GM18498 (cell line): ENCODE measurements around the gene ACSF2.

ENCODE experiments used
- ATAC-seq: cut with Tn5 transposase; IDR thresholded peaks from one replicate; pipeline ENCODE4 v1.9.1; 2021; ENCODE audit warnings: mild to moderate bottlenecking, moderate library complexity; ENCODE audit not compliant: unreplicated experiment

ACSF2 gene

DNA sequence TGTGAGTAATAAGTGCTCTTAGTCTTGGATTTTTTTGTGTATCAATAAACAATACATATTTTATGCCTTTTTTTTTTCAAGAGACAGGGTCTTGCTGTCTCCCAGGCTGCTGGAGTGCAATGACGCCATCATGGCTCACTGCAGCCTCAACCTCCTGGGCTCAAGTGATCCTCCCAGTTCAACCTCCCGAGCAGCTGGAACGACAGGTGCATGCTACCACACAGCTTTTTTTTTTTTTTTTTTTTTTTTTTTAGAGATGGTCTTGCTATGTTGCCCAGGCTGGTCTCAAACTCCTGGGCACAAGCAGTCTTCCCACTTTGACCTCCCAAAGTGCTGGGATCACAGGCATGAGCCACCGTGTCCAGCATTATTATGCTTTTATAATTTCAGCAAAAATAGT, 13.0 kb downstream of the ACSF2 start:
- ATAC-seq = no peak

DNA sequence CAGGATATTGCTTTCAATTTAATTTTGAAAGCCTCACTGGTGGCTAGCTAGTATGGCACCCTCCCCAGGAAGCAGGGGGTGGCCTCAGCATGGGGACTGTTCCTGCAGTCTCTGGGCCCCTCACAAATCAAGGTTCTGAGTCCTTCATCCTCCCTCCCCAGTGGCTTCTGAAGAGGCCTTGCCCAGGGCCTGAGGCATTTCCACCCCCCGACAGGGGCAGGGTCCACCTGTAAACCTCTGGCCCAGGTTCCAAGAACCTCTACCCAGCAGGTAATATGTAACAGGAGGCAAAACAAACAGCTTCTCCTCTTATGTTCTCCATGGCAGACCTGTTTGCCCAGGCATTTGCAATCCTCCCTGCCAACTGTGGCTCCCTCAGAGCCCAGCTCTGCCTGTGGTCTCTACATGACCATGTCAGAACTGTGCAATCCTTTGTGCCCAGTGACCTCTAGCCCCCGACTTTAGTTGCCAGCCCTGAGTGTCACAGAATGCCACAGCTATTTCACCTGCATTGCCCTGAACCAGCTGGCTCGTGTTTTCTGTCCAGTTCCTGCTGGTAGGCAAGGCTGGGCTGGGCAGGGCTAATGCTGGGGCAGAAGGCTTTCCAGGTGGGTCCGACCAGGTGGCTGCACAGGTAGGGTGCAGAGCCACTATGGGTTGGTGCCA, 14.3 kb downstream of the ACSF2 start:
- no peak for ATAC-seq

DNA sequence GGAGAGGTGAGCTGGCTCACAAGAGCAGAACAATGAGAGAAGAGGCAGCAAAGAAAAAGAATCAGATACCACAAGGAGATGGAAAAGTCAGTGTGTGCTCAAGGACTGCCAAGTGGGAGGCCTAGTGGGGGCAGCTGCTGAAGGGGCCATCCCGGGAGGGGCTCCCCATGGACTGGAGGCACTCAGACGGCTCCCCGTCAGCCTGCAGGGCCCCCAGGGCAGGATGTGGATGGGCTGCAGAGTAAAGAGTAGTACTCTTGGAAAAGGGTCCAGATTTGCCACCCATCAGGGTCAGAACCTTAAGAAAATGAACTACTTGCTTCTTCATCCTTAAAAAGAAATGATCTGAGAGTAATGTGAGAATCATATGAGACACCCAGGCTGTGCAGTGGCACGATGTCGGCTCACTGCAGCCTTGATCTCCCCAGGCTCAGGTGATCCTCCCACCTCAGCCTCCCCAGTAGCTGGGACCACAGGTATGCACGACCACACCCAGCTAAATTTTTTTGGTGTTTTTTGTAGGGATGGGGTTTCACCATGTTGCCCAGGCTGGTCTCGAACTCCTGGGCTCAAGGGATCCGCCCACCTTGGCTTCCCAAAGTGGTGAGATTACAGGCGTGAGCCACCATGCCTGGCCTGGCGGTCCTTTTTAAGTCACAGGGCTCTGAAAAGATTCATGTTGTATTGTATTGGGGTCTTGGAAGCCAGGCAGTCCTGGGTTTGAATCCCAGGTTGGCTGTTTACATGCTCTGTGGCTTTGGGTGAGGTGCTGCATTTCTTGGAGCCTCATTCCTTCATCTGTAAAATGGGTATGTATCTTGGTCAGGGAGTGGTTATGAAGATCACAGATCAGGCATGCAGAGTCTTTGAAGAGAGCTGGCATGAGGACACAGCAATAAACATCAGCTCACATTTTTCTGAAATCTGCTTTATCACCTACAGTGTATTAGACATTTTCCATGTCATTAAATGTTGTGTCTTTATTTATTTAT, 15.1 kb downstream of the ACSF2 start:
- no peak for ATAC-seq

DNA sequence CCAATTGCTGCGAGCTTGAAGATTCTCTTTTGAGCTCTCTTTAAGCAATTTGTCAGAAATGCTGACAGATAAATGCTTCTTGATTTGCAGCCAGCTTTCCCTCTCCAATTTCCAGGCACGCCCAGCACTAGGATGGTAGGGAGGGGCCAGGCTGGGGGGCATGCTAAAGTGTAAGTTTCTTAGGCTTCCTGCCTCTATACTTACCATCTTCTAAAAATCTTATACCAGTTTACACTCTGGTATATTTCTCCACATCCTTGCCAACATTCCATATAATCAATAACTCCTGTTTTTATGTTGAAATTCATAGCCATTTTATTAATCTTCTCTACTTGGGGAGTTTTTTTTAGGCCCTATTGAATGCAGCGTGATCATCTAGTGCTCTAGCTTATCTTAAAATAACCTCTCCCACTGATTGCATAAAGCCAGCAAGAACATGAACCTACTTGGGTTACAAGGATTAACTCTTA, 17.5 kb downstream of the ACSF2 start:
- no peak for ATAC-seq

DNA sequence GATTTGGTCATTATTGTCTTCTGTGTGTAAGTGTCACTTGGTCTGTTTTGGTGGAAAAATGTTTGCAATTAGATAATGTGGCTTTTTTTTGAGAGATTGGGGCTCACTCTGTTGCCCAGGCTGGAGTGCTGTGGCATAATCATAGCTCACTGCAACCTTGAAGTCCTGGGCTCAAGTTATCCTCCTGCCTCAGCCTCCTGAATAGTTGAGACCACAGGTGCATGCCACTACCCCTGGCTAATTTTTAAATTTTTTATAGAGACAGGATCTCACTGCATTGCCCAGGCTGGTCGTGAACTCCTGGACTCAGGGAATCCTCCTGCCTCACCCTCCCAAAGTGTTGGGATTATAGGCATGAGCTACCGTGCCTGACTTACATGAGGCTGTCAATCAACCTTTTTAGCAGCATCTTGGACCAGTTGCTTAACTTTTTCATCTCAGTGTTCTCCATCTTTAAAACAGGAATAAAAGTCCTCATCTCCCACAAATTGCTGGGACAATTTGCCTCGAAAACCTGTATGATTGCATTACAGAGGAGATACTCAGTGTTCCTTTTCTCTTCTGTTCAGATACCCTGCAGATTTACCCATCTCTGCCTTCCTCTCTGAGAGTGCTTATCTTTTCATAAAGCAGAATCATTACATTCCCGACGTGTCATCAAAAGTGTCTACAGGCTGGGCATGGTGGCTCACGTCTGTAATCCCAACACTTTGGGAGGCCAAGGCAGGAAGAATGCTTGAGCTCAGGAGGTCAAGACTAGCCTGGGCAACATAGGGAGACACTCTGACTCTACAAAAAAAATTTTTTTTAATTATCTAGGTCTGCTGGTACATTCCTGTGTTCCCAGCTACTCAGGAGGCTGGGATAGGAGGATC, 19.1 kb downstream of the ACSF2 start:
- no peak for ATAC-seq

DNA sequence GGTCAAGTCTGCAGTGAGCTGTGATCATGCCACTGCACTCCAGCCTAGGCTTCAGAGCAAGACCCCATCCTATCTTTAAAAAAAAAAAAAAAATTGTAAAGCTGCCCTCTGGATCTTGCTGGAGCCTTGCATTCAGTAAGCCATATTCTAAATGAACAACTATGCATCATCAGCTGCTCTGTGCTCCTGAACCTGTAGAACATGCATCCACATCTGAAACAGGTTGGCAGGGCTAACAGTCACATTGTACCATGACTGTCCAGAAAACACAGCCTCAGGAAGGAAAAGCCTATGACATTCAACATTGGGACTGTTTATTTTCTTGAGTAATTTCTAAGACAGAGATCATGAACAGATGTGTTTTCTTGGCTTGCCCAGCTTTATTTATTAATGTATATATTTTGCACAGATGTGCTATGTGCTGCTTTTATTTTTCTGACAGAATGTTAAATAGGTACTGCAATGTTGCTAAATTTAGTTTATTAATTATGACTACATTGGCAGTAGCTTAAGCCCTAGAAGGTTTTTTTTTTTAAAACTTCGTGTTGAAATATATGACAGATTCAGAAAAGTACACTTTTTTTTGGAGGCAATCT, 19.8 kb downstream of the ACSF2 start:
- ATAC-seq = no peak

DNA sequence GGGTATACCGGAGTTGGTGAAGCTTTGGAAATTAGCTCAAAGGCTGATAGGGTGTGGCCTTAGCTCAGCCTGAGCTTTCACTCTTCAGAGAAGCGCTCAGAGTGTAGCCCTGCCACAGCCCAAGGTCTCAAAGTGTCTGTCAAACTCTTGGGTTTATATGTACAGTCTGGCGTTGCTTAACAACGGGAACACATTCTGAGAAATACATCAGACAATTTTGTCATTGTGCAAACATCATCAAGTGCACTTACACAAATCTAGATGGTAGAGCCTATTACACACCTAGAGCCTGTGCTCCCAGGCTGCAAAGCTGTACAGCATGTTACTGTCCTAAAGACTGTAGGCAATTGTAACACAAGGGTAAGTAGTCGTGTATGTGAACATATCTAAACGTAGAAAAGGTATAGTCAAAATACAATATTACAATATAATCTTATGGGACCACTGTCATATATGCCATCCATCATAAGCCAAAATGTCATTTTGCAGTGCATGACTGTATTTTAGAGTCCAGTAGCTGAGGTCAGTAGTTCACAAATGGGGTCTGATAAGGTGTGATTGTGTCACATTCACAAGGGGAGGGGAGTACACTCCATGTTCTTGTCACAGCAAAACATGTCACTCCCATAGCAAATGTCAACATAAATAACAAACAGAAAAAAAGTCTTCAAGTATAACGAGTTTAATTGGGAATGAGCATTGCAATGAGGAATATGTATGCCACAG, 22.0 kb downstream of the ACSF2 start:
- no peak for ATAC-seq

DNA sequence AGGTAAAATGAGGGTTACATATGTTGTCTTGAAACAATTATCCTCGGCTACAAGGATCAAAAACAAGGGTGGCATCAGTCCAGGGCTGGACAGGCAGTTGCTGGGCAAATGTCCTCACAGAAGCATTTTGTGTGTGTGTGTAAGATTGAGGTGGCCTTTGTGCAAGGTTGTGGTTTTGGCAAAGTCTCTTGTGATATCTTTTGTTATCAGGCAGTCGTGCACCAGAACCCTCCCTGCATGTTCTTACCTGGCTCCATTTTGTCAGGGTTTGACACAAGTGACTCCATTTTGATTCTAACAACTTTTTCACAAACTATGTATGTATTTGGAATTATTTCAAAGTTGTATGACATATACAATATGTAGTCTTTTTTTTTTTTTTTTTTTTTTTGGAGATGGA, 22.6 kb downstream of the ACSF2 start:
- no peak for ATAC-seq

DNA sequence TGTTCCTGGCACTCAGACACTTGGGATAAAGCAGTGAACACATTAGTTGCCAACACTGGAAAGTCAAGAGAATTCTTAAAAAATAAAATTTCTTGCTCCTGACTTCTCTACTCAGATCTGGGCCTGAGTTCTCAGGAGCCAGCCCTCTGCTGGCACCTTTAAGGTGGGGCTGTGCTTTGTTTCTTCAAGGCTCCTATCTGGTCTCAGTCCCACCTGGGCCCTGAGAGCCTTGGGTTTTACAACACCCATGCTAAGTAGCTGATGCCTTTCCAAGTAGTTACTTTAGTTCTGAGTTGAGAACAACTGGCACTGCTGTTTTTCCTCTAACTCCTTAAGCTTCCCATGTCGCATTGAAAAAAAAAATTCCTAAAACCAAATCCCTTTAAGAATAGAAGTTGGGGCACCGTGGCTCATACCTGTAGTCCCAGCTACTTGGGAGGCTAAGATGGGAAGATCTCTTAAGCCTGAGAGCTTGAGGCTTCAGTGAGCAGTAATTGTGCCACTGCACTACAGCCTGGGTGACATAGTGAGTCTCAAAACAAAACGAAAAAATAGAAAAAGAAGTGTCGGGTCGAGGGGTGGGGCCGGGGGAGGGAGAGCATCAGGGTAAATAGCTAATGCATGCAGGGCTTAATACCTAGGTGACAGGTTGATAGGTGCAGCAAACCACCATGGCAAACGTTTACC, 26.1 kb downstream of the ACSF2 start:
- ATAC-seq = no peak

DNA sequence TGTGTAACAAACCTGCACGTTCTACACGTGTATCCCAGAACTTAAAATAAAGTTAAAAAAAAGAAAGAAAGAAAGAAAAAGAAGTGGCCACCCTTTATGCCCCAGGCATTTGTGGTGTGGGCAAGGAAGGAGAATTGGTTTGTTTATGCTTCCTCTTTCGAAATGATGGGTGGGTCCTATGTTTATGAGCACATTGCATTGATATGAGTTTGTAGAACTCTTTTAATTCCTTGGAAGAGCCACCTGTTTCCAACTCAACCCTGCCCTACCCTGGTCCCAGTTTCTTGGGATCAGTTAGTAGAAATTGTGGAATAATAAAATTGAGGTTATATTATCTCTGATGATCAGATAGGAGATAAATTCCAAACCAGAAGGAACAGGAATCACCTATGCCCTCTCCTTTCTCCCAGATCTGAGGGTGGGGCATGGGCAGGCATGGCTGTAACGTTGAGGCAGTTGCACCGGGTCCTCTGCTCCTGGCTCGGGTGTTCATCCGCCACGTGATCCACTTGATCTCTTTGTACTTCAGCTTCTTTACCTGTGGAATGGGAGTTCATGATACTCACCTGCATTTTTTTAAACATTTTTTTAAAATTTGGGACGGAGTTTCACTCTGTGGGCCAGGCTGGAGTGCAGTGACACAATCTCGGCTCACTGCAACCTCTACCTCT, 26.7 kb downstream of the ACSF2 start:
- ATAC-seq = no peak

DNA sequence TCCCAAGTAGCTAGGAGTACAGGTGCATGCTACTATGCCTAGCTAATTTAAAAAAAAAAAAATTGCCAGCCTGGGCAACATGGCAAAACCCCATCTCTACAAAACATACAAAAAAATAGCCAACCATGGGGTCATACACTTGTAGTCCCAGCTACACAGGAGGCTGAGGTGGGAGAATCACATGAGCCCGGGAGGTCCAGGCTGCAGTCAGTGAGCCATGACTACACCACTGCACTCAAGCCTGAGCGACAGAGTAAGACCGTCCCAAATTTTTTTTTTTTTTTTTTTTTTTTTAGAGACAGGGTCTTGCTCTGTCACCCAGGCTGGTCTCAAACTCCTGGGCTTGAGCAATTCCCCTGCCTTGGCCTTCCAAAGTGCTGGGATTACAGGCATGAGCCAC, 27.9 kb downstream of the ACSF2 start:
- ATAC-seq = no peak

DNA sequence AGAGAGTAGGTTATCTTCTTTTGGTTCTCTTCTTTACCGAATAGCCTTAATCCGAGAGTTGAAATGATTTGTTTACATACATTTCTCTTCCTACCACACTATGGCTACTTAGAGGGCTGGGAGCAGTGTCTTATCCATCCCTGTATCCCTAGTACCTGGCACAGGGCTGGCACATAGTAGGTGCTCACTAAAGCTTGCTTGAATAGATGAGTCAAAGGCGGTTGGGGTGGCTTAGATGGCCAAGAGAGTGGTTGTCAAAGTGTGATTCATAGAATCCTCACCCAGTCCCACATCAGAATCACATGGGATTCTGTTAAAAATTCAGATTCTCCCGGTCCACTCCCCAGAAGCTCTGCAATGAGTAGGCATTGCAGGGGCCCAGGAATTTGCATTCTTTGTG, 31.6 kb downstream of the ACSF2 start:
- ATAC-seq = no peak

DNA sequence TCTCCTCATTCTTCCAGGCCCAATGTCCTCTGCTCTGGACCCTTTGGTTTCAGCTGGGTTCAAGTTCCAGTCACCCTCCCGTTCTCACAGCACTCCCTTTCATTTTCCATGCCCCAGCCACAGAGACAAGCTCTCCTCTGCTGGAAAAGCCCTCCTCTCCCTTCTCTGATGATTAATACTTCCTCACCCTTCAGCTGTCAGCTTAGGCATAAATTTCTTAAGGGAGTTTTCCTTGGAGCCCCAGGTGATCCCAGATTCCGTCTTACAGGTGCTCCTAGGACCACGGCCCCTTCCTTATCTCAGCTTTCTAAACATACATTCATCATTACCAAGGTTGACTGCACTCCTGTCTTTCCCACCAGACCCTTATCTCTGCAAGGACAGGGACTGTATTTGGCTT, 32.3 kb downstream of the ACSF2 start:
- ATAC-seq = no peak

DNA sequence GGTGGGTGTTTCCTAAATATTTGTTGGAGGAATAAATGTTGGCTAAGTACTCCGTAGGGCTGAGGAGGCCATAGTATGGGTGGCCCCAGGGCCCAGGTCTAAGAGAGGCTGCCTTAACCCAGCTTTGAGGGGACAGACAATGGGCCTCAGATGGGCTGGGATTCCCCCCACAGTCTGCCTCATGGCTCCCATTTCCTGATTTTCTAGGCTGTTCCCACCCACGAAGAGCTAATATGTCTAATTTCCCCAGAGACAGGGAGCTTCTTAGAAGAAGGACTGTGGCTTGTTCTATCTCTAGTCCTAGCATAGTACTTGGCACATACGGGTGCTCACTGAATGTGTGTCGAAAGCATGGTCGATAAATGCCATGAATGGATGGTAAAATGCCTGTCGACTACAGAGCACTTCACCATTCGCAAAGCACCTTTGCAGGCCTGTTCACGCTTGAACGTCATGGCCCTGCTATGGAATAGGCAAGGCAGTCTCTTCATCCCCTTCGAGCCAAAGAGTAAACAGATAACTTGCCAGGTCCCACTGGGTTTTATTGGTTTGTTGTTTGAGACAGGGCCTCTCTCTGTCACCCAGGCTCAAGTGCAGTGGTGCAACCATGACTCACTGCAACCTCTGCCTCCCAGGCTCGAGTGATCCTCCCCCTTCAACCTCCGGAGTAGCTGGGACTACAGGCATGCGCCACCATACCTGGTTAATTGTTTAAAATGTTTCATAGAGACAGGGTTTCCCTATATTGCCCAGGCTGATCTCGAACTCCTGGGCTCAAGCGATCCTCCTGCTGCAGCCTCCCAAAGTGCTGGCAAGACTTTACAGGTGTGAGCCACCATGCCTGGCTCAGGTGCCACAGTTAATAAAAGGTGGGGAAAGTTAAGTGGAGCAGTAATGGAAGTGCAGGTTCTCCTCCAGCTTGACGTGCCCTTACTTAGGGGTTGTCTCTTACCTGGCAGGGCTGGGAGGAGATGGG, 33.0 kb downstream of the ACSF2 start:
- ATAC-seq = no peak

DNA sequence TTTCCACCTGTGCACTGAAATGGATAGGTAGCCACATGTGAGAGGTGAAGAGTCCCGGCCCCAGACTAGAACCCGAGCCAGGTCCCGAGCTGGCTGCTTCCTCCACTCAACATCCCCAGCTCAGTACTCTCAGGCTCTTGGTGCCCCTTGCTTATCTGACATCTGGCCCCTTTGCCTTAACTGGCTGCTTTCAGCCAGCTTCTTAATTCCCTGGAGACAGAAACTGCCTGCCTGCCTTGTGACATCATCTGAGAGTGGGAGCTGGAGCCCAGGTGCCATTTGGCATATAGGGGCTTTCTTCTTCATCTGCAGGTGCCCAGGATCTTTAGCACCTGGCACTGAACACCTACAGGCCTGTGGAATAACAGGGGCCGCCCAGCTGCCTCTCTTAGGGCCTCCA, 33.7 kb downstream of the ACSF2 start:
- ATAC-seq = no peak

DNA sequence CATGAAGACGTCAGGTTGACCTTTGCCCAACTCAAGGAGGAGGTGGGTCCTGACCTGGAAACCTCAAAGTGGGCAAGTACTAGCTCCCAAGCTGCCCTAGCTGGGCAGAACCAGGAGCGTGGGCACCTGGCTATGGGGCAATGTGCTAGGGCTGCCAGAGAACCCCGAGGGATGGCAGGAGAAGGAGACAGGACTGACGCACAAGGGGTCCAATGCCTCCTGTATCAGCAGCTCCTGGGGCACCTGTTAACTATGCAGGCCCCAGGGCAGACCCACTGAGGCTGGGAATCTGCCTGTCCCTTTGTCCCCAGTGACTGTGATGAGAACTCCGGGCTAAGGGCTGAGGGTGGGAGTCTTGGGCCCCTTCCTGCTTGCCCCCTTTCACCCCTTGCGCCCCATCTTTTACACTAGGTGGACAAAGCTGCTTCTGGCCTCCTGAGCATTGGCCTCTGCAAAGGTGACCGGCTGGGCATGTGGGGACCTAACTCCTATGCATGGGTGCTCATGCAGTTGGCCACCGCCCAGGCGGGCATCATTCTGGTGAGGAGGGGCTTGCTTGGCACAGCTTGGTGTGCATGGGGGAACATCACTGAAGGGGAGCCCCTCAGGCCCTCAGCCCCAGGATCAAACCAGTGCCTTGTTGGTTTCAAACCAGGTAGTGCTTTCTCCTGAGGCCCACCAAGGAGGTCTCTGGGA, 35.0 kb downstream of the ACSF2 start:
- no peak for ATAC-seq

DNA sequence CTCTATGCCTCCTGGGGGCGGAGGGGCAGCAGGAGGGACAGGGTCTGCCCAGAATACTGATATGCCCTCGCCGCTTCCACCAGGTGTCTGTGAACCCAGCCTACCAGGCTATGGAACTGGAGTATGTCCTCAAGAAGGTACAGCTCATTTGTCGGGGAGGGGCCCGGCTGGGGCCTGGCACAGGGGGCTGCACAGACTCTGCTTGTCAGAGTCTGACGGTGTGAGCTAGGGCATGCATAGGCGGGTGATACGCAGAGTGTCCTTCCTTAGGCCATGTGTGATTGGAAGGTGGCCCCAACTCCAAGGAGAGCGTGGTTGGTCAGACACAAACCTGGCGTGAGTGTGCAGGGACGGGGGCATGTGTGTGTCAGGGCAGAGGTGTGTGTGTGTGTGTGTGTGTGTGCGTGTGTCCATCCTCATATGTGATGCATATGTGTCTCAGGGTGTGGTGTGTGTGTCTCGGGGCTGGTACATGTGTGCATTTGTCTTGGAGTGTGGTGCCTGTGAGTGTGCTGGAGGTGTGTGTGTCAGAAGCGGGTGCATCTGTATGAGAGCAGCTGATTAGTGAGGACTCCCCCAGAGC, 35.6 kb downstream of the ACSF2 start:
- ATAC-seq = no peak
